C4-2B (cell line): ENCODE results near the gene NTRK1.

ENCODE experiments used
- CTCF ChIP-seq: fragments of 450-650 bp; conservative IDR thresholded peaks from 2 replicates; pipeline ENCODE4 v1.5.1; 2017; ENCODE audit warnings: mild to moderate bottlenecking
- ZFX ChIP-seq: fragments of 450-650 bp; IDR thresholded peaks from 2 replicates; pipeline ENCODE4 v1.6.1; 2017

GRCh38 chr1:156901590-156901900 is 40.9 kb downstream of the NTRK1 start:
- no peak for TF ChIP-seq CTCF
- TF ChIP-seq ZFX = no peak
